NCI-H2196 treated with DMSO at 0.1 percent for 48 hours (cell line): ENCODE results near the gene MFSD1.
A peak's percentile ranks its signal among the peaks of the same experiment; 100 is the strongest.
"Not testable (repeated sequence)": the region's sequence is repeated elsewhere in the genome, so short reads cannot be mapped to it uniquely, and the experiment has no call there.

Experiments
- DNase-seq: peaks from one replicate; lab custom pipeline; 2025; ENCODE audit not compliant: unreplicated experiment; lab: John Stamatoyannopoulos, UW

Gene MFSD1

GRCh38 chr3:158775426-158776410, 26.1 kb upstream of the MFSD1 start:
- no peak for DNase-seq

GRCh38 chr3:158776531-158776930, 25.3 kb upstream of the MFSD1 start:
- no peak for DNase-seq

GRCh38 chr3:158777161-158777873, 24.5 kb upstream of the MFSD1 start:
- no peak for DNase-seq

GRCh38 chr3:158780766-158781165, 21.1 kb upstream of the MFSD1 start:
- DNase-seq, result no peak

- DNase-seq, result no peak
These were observed 20.7 kb upstream of the MFSD1 start for GRCh38 chr3:158781191-158781590.

- no peak for DNase-seq
These were observed 20.0 kb upstream of the MFSD1 start for GRCh38 chr3:158781849-158782248.

- DNase-seq, result no peak
These were observed 19.4 kb upstream of the MFSD1 start for GRCh38 chr3:158782283-158782989.

- DNase-seq, result no peak
These were observed 18.8 kb upstream of the MFSD1 start for GRCh38 chr3:158783051-158783450.

GRCh38 chr3:158785972-158786371, 15.9 kb upstream of the MFSD1 start:
- DNase-seq, result no peak

- no peak for DNase-seq
These were observed 13.4 kb upstream of the MFSD1 start for GRCh38 chr3:158788446-158788845.

- DNase-seq, result peak; percentile 67
These were observed 12.3 kb upstream of the MFSD1 start for GRCh38 chr3:158789592-158789991.

- peak; percentile 89 for DNase-seq
These were observed 10.8 kb upstream of the MFSD1 start for GRCh38 chr3:158790901-158791589.

- not testable (repeated sequence) for DNase-seq
These were observed 10.3 kb upstream of the MFSD1 start for GRCh38 chr3:158791590-158791920.

GRCh38 chr3:158792709-158793108, 9.1 kb upstream of the MFSD1 start:
- DNase-seq, result no peak

- DNase-seq, result no peak
These were observed 7.6 kb upstream of the MFSD1 start for GRCh38 chr3:158794206-158794605.

GRCh38 chr3:158794936-158795518, 6.8 kb upstream of the MFSD1 start:
- peak; percentile 40 for DNase-seq

GRCh38 chr3:158801201-158801600, 653 bp upstream of the MFSD1 start:
- DNase-seq, result no peak

GRCh38 chr3:158802409-158803268, 785 bp downstream of the MFSD1 start:
- DNase-seq, result no peak

GRCh38 chr3:158804441-158804840, 2.6 kb downstream of the MFSD1 start:
- no peak for DNase-seq

- no peak for DNase-seq
These were observed 6.8 kb downstream of the MFSD1 start for GRCh38 chr3:158808697-158809096.
